ENCODE measurements around the gene ZNF23. TPM values are rescaled to one million over a fixed set of nuclear protein-coding genes. Genes with fewer than 3 reads are reported as not detected.

ZNF23 gene
- total RNA-seq, 1 experiment from 2014 or later, result 11.1 TPM

- Histone ChIP-seq H3K79me2 (ENCODE audit: insufficient read depth, low read length) (peaks cover 27% of the 10 kb centered on the region), H2AFZ (ENCODE audit: low read depth, low read length, poor library complexity, severe bottlenecking) (no peak overlapping the region), H4K20me1 (ENCODE audit: insufficient read depth) (0 out of 2 replicates have a peak, but pooled peaks cover 6% of the 10 kb centered on the region), H3K4me1 (ENCODE audit: control insufficient read depth in 1 of 2, insufficient read depth in 2 of 2, low read length in 2 of 2) (peaks cover 3 to 15% of the 10 kb centered on the region in 2 experiments; a peak in 3 of 4 replicates), H3K9me3 (ENCODE audit: control insufficient read depth in 1 of 2, insufficient read depth in 1 of 2, low read depth in 1 of 2, low read length in 2 of 2) (no peaks in the 10 kb centered on the region), H3K4me2 (ENCODE audit: low read length) (peak overlapping the region; percentile 91), H3K9ac (ENCODE audit: low read length) (peak overlapping the region; percentile 96), H3K4me3 (replicated peaks in 1 of 2; ENCODE audit: low read depth in 1 of 2, low read length in 2 of 2) (peak overlapping the region; percentile 92 to 95), H3K27me3 (ENCODE audit: insufficient read depth, low read length) (no peaks in the 10 kb centered on the region), H3K36me3 (ENCODE audit: control insufficient read depth in 1 of 2, insufficient read depth in 2 of 2, low read length in 2 of 2) (no peaks in the 10 kb centered on the region), H3K27ac (ENCODE audit: low read depth, low read length) (no peak overlapping the region), H3K9me2 (ENCODE audit: insufficient read depth) (no peaks in the 10 kb centered on the region)
- DNase-seq (ENCODE audit: low read depth, low spot score) (no peak), ATAC-seq (no peak)
- BruUV-seq (replicated peaks), result no TSS peak
- ChIA-PET CTCF (no interaction called here), RAD21 (ENCODE audit: low non-redundant PET in 1 of 2, low total read pairs in 2 of 2, uncharacterized antibody in 2 of 2, unreplicated experiment in 2 of 2) (no interaction called here), POLR2A (interaction anchor here (2.2 kb wide), 1 partner anchor 23 kb away, joined by 11 read pairs; no protein-coding TSS in a partner anchor)
- no peak for TF ChIP-seq REST (IDR thresholded peaks at IDR 0.05; ENCODE audit: low read depth)
- TF ChIP-seq CBX3 (IDR thresholded peaks at IDR 0.05; ENCODE audit: low read depth), result no peak
- no peak for TF ChIP-seq POLR2AphosphoS5 (IDR thresholded peaks at IDR 0.05; ENCODE audit: low read depth, low read length)
- TF ChIP-seq EGR1 (IDR thresholded peaks at IDR 0.05; ENCODE audit: low read depth), result no peak
- no peak for TF ChIP-seq ZNF274 (IDR thresholded peaks at IDR 0.05; ENCODE audit: low read depth, low read length)
- TF ChIP-seq, protein P1, sequence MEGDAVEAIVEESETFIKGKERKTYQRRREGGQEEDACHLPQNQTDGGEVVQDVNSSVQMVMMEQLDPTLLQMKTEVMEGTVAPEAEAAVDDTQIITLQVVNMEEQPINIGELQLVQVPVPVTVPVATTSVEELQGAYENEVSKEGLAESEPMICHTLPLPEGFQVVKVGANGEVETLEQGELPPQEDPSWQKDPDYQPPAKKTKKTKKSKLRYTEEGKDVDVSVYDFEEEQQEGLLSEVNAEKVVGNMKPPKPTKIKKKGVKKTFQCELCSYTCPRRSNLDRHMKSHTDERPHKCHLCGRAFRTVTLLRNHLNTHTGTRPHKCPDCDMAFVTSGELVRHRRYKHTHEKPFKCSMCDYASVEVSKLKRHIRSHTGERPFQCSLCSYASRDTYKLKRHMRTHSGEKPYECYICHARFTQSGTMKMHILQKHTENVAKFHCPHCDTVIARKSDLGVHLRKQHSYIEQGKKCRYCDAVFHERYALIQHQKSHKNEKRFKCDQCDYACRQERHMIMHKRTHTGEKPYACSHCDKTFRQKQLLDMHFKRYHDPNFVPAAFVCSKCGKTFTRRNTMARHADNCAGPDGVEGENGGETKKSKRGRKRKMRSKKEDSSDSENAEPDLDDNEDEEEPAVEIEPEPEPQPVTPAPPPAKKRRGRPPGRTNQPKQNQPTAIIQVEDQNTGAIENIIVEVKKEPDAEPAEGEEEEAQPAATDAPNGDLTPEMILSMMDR (IDR thresholded peaks at IDR 0.05 in 2 of 3, conservative IDR thresholded peaks at IDR 0.05 in 1 of 3; ENCODE audit: borderline replicate concordance in 1 of 3, insufficient read depth in 1 of 3, low read depth in 2 of 3, low read length in 2 of 3), result no peak
- TF ChIP-seq POLR2A (IDR thresholded peaks at IDR 0.05; ENCODE audit: borderline replicate concordance, extremely low read depth, insufficient read depth, insufficient read length), result no peak
- intact Hi-C loops (cut with micrococcal nuclease), result no loop called here
Measured at GRCh38 chr16:71460941-71461340, 1.1 kb downstream of the ZNF23 start.

Measured in HCT116 (cell line).